Brain (organoid and tissue), 1 donor: Measurements from ENCODE around the gene ZNF726. TPM values are rescaled to one million over a fixed set of nuclear protein-coding genes. Genes with fewer than 3 reads are reported as not detected.

Experiments used
- polyA plus RNA-seq: library from polyadenylated mRNA; stranded (reverse); fragments of 350-450 nt; fragmentation: Illumina TruSeq; extraction: RNeasy Lipid Tissue Mini Kit (QIAGEN cat#74804); gene quantifications from one replicate; pipeline ENCODE4 v1.2.3, GENCODE V29; 2015; ENCODE audit warnings: low read depth, low replicate concordance; ENCODE audit not compliant: insufficient read depth

ZNF726 gene
- polyA plus RNA-seq, 1 donor from 2014 or later, result 4.5 TPM

Other genes starting within 250 kb of the ZNF726 start
- 3.0 TPM for gene ZNF675, start 227.7 kb upstream of the ZNF726 start, polyA plus RNA-seq
- 1.1 TPM for gene ZNF681, start 156.0 kb upstream of the ZNF726 start, polyA plus RNA-seq
- 5.3 TPM for gene ZNF254, start 172.3 kb downstream of the ZNF726 start, polyA plus RNA-seq